ENCODE data around the gene DNAH14.

GRCh38 chr1:225422031-225422605, 492.6 kb downstream of the DNAH14 start:
- TF ChIP-seq POLR2A (IDR thresholded peaks at IDR 0.05) (no peak), POLR2AphosphoS5 (IDR thresholded peaks at IDR 0.05) (no peak), EP300 (IDR thresholded peaks at IDR 0.05) (no peak)
